GM19452 (cell line): Measurements from ENCODE around the gene KRTAP5-2.
"Not testable (repeated sequence)": the region's sequence is repeated elsewhere in the genome, so short reads cannot be mapped to it uniquely, and the experiment has no call there.

Experiments used
- ATAC-seq: cut with Tn5 transposase; IDR thresholded peaks from one replicate; pipeline ENCODE4 v1.9.1; 2021; ENCODE audit not compliant: unreplicated experiment

The KRTAP5-2 gene

GRCh38 chr11:1597994-1598380, at the start of gene KRTAP5-2:
Gene KRTAP5-2 (minus strand): TSS chr11:1598294. CDS start chr11:1598250, 44 bp downstream.
- no peak for ATAC-seq

GRCh38 chr11:1646540-1646939, 48.4 kb upstream of the KRTAP5-2 start:
- not testable (repeated sequence) for ATAC-seq

- ATAC-seq, result no peak
Measured at GRCh38 chr11:1645357-1645821, 47.3 kb upstream of the KRTAP5-2 start.

- no peak for ATAC-seq
Measured at GRCh38 chr11:1644601-1645356, 46.7 kb upstream of the KRTAP5-2 start.

DNA sequence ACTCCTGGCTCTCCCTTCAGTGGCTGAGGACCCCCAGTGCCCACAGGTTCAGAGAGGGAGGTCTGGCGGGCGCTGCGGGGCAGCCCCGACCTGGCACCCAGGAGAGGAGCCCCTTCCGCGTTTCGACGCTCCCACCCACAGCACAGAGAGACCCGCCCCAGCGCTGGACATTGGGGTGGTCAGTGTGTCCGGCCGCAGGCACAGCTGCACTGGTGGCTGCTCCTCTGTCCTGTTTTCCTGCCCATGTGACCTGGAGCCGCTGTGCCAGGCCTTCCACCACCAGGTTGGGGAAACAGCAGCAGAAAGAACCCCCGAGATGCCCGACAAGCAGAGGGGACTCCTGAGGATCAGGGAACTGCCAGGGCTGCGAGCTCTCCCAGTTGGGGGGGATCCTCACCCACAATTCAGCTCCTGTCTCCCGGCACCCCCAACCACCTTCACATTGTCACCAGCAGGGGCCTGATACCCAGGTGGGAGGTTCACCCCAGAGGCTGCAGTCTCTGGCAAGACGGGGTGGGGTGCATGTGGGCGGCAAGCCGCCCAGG, 45.1 kb upstream of the KRTAP5-2 start:
- ATAC-seq, result no peak

GRCh38 chr11:1642288-1643145, 44.4 kb upstream of the KRTAP5-2 start:
- no peak for ATAC-seq

GRCh38 chr11:1641096-1641495, 43.0 kb upstream of the KRTAP5-2 start:
- no peak for ATAC-seq

- no peak for ATAC-seq
Measured at GRCh38 chr11:1640076-1640946, 42.2 kb upstream of the KRTAP5-2 start.

DNA sequence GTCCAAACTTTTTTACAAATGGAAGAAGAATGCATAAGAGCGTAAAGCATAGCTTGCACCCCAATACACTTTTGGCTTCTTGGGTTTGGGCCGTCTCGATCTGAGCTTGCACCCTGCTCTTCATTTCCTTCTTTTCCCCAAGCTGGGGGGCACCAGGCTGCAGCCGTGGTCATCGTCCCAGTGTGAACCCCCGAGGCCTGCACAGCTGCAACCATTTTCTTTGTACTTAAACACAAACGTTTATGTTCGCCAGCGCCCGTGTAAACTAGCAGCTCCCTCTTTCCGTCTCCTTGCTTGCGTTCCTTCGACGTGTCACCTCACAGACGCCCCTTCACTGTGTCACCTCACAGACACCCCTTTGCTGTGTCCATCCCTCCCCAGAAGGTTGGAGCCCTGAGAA, 41.6 kb upstream of the KRTAP5-2 start:
- ATAC-seq, result no peak

GRCh38 chr11:1639102-1639620, 41.1 kb upstream of the KRTAP5-2 start:
- ATAC-seq, result no peak

GRCh38 chr11:1638344-1638743, 40.2 kb upstream of the KRTAP5-2 start:
- no peak for ATAC-seq

DNA sequence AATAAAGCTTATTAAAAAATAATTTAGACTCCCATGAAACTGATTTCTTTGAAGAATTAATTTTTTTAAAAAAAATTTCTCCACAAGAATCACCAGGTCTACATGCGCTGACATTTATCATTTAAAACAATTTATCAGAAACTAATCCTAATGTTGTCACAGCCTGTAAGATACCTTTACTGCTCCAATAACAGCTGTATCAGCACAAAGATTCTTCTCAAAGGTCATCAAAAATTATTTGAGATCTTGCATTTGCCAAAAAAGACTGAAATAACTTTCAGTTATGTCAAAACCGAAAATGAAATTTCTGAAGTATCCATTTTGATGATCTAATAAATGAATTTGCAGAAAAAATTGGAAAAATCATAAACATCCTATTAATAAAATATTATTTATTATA, 39.5 kb upstream of the KRTAP5-2 start:
- no peak for ATAC-seq

DNA sequence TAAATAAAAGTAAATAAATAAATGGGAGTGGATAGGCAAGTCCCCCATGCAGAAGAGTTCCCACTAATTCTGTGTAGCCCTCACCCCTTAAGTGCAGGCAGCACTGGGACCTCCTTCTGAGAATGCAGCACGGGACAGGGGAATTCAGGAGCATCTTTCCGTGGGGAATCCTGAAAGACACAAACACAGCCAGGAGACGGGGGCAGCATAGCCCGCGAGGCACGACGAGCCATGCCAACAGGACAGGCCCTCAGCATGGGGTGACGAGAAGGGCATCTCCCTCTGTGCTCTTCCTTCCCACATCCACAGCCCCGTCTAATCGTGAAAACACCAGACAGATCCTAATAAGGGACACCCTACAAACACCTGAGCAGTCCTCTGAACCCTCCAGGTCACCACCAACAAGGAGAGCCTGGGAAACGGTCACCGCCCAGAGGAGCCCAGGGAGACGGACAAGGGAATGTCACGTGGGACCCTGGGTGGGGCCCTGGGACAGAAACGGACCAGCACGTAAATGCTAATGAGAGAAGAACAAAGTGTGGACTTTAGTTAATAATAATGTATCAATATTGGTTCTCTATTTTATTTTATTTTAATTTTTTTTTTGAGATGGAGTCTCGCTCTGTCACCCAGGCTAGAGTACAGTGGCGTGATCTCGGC, 38.3 kb upstream of the KRTAP5-2 start:
- no peak for ATAC-seq

DNA sequence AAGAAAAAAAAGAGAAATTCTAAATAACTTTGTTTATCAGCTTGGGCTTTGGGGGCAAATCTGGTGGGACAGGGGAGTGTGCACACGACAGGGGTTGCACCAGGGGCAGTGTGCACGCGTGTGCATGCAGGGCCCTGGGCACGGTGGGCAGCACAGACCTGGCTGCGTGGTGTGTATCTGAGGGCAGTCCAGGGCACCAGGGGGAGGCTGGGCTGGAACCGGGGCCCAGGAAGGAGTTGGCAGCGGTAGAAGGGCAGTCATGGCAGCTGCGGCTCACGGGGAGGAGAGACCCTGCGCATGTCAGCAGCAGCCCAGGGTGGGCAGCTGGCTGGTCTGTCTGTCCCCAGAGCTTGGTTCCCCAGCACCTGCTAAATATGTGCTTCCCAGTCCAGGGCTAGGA, 35.8 kb upstream of the KRTAP5-2 start:
- no peak for ATAC-seq

DNA sequence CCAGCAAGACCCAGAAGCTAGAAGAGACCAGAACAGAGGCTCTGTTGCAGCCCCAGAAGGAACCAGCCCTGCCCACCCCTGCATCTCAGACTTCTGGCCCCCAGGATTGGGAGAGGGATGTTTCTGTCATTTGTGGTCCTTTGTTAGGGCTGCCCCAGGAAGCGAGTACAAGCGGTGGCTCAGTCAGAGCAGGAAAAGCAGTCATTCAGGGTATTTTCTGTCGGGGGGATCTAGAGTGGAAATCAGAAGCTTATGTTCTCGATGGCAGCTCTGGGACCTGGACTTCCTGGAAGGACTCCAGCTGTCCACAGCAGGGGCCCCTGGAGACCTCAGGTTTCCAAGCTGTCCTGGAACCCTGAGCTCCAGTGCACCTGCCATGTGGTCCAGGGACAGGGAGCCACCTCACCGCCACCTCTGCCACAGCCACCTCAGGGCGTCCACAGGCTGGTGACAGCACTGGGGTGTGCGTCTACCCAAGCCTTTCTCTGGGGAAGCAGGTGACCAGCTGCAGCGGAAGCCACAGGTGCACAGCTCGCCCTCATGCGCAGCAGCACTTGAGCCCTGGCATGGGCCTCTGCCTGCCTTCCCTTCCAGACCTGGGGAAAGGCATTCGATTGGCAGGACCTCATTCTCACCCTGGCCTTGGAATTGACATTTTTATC, 34.1 kb upstream of the KRTAP5-2 start:
- ATAC-seq, result no peak

- ATAC-seq, result no peak
Measured at GRCh38 chr11:1631066-1631568, 33.0 kb upstream of the KRTAP5-2 start.

- ATAC-seq, result no peak
Measured at GRCh38 chr11:1630271-1630670, 32.2 kb upstream of the KRTAP5-2 start.

DNA sequence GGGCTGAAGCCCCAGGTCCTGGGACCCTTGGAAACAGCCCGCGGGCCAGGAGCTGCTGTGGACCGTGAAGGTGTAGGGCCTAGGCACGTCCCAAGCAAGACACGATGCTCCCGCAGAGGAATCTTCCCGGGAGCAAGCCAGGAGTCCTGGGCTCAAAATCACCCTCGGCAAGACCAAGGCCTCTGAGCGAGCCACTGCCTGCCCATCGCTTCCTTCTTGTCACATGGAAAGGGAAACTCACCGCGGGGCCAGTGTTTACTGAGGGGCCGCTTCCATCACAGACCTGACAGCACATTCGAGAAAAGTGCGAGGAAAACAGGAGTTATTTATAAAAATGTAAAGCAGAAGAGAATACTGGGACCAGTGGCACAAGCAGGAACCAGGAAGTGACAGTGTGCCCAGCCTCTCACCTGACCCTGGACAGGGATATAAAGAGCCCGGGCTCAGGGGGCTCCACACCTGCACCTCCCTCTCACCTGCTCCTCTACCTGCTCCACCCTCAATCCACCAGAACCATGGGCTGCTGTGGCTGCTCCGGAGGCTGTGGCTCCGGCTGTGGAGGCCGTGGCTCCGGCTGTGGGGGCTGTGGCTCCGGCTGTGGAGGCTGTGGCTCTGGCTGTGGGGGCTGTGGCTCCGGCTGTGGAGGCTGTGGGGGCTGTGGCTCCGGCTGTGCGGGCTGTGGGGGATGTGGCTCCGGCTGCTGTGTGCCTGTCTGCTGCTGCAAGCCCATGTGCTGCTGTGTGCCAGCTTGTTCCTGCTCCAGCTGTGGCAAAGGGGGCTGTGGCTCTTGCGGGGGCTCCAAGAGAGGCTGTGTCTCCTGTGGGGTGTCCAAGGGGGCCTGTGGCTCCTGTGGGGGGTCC, 31.5 kb upstream of the KRTAP5-2 start, which contains the start of gene KRTAP5-5:
TSS of gene KRTAP5-5 (plus strand) at position 450 of the 860 bp plus-strand sequence. CDS start at position 516, 66 bp downstream.
- no peak for ATAC-seq
